HuH-7.5 (cell line): ENCODE results near the gene TTC39A.
A peak's percentile ranks its signal among the peaks of the same experiment; 100 is the strongest.
"Not testable (repeated sequence)": the region's sequence is repeated elsewhere in the genome, so short reads cannot be mapped to it uniquely, and the experiment has no call there.

Experiments used
- DNase-seq: peaks from one replicate; pipeline ENCODE4 v3.0.0; 2011; ENCODE audit warnings: low spot score

Gene TTC39A

GRCh38 chr1:51336711-51337110 is 6.3 kb upstream of the TTC39A start:
- DNase-seq, result no peak

DNA sequence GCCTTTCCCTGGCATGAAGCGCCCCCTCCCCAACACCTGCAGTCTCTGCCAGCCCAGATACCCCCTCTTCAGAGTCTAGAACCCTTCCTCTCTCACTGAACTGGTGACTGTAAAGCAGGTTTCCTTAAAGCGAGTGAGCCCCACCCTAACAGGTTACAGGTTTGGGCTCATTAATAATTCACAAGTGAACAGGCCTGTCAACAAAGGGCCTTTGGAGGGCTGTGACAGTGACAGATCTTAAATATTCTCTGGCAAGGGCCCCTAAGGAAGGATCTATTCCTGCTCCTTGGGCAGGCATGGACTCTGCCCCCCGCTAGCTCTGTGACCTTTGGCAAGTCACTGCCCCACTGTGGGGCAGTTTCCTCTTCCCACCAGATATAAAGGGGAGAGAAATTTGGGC is 5.6 kb upstream of the TTC39A start:
- no peak for DNase-seq

- peak; percentile 86 for DNase-seq
Measured at GRCh38 chr1:51331206-51332100, 1.1 kb upstream of the TTC39A start.

- peak; percentile 59 for DNase-seq
Measured at GRCh38 chr1:51329443-51330325, 678 bp downstream of the TTC39A start.

DNA sequence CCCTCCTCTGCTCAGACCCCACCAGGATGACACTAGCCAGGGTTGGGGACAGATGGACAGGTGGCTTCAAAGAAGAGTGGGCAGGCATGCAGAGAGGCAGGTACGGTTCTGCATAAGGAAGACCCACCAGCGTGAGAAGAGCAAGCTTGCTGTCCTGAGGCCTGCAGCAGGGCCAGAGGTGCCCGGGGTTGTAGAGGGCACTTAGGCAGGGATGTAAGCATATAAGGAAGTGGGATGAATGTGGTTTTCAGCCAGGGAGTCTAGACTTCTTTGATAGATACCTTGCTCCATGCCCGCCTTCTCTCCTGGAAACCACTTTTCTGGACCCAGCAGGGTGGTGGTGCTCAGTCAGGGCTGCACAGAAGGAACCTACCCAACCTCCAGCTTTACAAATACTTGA is 1.4 kb downstream of the TTC39A start:
- no peak for DNase-seq

- DNase-seq, result no peak
Measured at GRCh38 chr1:51328279-51328678, 2.1 kb downstream of the TTC39A start.

DNA sequence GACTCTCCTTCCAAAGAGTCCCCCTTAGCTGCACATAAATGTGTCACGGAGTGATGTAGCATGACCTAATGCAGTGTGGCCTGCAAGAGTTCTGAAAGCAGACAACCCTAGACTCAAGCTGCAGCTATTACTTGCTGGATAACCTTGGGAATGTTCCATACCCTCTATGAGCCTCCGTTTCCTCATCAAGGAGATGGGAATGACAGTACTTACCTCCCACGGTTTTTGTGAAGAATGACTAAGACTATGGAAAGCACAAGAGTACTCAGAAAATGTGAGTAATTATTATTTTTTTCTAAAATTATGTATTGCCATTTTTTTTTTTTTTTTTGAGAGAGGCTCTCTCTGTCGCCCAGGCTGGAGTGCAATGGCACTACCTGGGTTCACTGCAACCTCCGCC is 3.0 kb downstream of the TTC39A start:
- DNase-seq, result no peak

GRCh38 chr1:51326839-51327238 is 3.5 kb downstream of the TTC39A start:
- DNase-seq, result no peak

DNA sequence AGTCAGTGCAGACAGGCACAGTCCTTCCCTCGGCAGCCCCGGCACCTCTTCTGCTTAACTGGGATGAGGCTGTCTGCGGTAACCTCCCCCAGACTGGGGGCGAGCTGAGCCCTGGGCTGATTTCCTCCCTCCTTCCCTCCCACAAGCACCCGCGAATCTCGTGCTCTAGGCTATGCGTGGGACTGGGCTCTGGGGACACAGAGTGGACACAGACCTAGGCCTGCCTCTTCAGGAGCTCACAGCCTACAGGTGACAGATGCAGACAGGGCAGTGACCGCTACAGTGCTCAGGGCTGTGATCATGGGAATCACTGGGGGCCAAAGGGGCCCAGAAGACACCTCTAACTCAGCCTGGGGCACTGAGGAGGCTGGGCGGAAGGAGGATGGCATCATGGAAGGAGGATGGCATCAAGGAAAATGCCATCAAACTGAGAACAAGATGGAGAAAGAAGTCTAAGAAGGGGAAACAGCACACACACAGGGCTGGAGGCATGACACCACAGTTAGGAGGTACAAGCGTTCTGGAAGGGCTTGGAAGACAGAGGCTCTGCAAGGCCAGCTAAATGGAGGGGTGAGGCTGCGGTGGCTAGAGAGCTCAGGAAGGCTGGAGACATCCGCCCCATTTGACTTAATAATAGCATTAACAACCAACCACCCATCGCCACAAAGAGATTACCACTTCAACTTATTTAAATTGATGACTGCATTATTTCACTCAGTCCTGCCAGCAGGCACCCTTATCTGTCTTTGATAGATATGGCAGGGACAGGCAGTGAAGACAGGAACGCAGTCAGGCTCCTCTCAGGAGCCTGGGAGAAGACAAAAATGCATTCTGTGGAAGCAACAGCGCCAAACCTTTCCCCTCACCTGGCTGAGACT is 4.2 kb downstream of the TTC39A start:
- DNase-seq, result no peak

- no peak for DNase-seq
Measured at GRCh38 chr1:51325391-51325790, 5.0 kb downstream of the TTC39A start.

DNA sequence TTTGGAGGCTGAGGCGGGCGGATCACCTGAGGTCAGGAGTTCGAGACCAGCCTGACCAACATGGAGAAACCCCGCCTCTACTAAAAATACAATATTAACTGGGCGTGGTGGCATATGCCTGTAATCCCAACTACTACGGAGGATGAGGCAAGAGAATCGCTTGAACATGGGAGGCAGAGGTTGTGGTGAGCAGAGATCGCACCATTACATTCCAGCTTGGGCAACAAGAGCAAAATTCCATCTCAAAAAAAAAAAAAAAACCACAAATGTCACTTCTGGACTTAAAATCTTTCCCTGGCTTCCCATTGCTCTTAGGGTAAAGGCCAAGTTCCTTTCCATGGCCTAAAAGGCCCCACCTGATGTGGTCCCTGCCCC is 5.4 kb downstream of the TTC39A start:
- DNase-seq, result not testable (repeated sequence)

GRCh38 chr1:51324251-51325010 is 5.9 kb downstream of the TTC39A start:
- DNase-seq, result no peak

DNA sequence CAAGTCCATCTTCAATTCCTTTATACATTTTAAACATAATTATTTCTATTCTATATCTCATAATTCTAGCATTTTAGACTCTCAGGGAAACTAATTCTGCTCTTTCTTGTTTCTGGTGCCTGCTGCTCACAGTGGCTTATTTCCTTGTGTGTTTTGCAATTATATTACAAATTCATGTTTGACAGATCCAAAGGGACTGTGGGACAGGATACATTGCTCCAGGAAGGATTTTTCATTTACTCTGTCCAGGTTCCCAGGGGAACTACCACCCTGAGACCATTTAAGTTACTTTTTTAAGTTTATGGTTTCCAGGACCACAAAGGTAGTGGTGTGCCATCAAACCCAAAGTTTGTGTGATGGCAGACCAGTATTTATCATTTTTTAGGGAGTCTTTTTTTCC is 6.6 kb downstream of the TTC39A start:
- DNase-seq, result no peak

GRCh38 chr1:51322417-51323101 is 7.8 kb downstream of the TTC39A start:
- no peak for DNase-seq

- DNase-seq, result no peak
Measured at GRCh38 chr1:51321924-51322280, 8.5 kb downstream of the TTC39A start.

DNA sequence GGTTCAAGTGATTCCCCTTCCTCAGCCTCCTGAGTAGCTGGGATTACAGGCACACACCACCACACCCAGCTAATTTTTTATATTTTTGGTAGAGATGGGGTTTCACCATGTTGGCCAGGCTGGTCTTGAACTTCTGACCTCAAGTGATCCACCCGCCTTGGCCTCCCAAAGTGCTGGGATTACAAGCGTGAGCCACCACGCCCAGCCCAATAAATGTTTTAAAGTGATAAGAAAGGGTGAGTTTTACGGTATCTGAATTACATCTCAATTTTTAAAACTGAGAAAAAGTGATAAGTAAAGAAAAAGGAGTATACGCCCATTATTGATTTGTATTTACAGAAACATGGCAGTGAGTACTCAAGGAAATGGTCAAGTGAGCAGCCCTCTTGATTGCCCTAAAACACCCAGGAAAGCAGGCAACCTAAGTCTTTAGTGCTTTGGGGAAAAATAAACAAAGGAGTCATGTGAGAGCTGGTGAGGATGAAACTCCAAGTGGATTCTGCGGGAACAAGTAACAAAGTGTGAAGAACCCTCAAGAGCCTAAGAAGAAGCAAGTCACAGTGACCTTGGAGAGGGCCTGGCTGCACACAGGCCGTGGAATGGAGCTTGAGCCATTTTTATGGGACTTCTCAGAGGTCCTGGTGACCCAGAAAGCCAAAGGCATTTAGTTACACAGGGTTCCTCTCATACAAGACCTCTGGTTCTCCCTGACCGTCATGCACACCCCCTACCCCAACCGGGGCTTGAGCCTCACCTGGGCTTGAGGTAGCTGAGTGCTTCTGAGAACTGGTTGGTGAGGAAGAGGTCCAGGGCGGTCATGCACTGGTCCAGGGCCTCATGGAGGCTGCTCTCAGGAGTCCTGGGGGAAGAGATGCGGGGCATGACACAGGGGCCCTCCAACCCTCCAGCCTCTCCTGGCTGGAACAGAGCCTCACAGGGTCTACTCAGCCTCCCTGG is 9.1 kb downstream of the TTC39A start:
- no peak for DNase-seq

GRCh38 chr1:51317798-51318197 is 12.6 kb downstream of the TTC39A start:
- DNase-seq, result no peak

DNA sequence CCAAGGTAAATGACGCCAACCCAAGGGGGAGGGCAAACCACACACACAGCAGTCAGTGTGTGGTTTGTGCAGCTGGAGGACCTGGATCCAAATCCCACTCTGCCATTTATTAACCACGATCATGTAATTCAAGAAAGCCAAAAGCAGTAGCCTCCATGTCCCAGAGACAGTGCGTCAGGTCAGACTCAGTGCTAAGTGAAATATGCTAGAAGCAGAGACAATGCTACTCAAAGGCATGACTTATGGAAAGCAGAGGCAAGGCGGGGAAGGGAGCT is 13.6 kb downstream of the TTC39A start:
- no peak for DNase-seq

DNA sequence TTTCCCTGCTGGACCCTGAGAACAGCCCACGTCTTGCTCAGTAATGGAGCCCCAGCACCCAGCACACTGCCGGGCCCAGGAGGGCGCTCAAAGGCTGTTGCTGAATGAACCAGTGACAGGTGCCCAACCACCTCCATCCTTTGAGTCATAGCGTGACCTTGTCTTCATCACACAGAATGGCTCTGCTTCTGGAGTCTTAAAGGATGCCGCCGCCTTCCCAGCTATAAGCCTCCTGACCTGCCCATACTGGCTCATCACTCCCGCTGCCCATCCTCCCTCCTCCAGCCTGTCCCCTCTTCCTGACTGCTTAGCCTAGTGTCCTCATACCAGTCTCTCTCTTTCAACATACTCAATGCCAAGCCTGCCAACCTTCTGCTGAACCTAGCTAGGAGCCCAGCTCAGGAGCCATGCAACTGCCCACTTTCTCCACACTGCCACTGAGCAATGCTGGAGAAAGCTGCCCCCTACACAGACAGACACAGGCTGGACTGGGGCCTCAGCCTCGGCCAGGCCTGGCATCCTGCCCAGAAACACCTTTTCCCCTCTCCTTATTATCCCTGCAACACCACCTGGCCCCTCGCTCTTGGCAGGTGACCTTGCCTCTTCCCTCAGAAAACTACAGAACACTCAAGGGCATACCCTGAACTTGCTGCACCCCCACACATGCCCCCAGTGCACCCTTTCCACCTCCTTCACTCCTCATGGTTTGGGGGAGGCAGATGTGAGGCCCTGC is 14.1 kb downstream of the TTC39A start:
- DNase-seq, result no peak
